ENCODE measurements around the gene PRUNE1.

Gene PRUNE1

DNA sequence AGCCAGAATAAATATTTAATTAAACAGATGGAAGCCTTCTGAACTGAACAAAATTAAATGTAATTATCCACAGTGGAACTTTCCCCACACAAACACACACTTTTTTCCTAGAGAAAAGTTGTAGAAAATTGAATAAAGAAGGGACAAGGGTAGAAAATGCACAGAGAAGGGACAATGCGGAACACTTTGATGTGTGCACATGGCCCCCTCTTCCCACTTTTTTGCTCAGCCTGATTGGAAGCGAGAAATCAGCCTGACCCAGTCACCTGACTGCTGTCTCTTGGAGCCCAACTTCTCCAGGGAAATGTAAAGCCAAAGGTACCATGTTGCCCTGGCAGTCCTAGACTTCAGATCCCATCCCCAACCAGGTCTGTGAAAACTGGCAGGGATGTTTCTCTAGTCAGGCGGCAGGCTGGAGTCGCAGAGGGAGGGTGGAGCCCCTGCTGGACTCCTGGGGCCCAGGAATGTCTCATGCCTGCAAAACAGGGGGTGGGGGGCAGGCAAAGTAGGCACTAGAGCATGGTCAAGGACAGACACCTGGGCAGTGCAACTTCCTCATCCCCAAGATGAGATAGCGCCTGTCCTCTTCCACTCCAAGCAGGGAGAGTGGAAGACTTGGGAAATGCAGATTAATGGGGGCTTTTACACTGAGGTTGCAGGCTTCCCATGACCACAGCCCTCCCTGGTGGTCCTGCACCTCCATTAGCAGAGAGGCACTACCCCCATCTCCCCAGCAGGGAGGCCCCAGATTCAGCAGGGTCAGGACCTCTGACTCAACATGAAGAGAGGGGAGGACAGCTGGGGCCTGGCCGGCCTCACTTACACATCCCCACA is 36.4 kb upstream of the PRUNE1 start:
- TF ChIP-seq ISL1 (CRISPR knock-in tag; IDR thresholded peaks at IDR 0.05) (no peak), RARB (CRISPR knock-in tag; IDR thresholded peaks at IDR 0.05) (no peak), ZC3H10 (CRISPR knock-in tag; IDR thresholded peaks at IDR 0.05) (no peak), ESRRG (CRISPR knock-in tag; IDR thresholded peaks at IDR 0.05) (no peak), ZFP30 (CRISPR knock-in tag; IDR thresholded peaks at IDR 0.05) (no peak)

DNA sequence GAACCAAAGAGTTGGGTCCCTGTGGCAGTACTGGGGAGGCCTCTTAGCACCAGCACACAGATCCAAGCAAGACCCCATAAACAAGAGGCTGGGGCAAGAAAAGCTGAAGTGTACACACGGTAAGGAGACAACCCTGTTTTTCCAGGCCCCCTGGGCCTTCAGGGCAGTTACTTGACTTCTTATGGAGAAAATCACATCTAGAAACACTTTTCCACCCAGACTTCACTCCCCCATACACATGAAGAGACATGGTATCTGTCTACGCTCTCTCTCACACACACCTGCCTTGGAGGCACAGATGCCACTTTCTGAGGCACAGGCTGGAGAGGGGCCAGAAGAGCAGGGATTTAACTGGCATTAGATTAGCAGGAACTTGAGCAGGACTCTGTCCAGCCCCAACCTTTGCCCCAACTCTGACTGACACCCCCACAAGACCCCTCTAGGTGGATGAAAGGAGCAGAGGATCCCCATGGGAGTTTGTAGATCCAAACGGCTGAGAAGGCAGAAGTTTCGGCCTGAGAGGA is 35.8 kb upstream of the PRUNE1 start:
- no peak for ATAC-seq
- TF ChIP-seq ZNF565 (CRISPR knock-in tag; conservative IDR thresholded peaks at IDR 0.05; ENCODE audit: low read depth) (no peak), OSR1 (CRISPR knock-in tag; IDR thresholded peaks at IDR 0.05) (no peak), ISL1 (CRISPR knock-in tag; IDR thresholded peaks at IDR 0.05) (no peak), ZFP3 (CRISPR knock-in tag; IDR thresholded peaks at IDR 0.05) (no peak), TCF4 (CRISPR knock-in tag; IDR thresholded peaks at IDR 0.05; ENCODE audit: borderline replicate concordance) (no peak), ZFP30 (CRISPR knock-in tag; IDR thresholded peaks at IDR 0.05) (no peak), CSDC2 (CRISPR knock-in tag; IDR thresholded peaks at IDR 0.05) (no peak), SNAI2 (CRISPR knock-in tag; IDR thresholded peaks at IDR 0.05) (no peak), ZNF70 (CRISPR knock-in tag; IDR thresholded peaks at IDR 0.05) (no peak), PPARA (CRISPR knock-in tag; IDR thresholded peaks at IDR 0.05; ENCODE audit: borderline replicate concordance) (no peak), ARNTL (CRISPR knock-in tag; IDR thresholded peaks at IDR 0.05; ENCODE audit: borderline replicate concordance, low read depth) (no peak), GLIS3 (CRISPR knock-in tag; IDR thresholded peaks at IDR 0.05) (no peak)
- TF ChIP-seq, protein P1, sequence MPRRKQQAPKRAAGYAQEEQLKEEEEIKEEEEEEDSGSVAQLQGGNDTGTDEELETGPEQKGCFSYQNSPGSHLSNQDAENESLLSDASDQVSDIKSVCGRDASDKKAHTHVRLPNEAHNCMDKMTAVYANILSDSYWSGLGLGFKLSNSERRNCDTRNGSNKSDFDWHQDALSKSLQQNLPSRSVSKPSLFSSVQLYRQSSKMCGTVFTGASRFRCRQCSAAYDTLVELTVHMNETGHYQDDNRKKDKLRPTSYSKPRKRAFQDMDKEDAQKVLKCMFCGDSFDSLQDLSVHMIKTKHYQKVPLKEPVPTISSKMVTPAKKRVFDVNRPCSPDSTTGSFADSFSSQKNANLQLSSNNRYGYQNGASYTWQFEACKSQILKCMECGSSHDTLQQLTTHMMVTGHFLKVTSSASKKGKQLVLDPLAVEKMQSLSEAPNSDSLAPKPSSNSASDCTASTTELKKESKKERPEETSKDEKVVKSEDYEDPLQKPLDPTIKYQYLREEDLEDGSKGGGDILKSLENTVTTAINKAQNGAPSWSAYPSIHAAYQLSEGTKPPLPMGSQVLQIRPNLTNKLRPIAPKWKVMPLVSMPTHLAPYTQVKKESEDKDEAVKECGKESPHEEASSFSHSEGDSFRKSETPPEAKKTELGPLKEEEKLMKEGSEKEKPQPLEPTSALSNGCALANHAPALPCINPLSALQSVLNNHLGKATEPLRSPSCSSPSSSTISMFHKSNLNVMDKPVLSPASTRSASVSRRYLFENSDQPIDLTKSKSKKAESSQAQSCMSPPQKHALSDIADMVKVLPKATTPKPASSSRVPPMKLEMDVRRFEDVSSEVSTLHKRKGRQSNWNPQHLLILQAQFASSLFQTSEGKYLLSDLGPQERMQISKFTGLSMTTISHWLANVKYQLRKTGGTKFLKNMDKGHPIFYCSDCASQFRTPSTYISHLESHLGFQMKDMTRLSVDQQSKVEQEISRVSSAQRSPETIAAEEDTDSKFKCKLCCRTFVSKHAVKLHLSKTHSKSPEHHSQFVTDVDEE (CRISPR knock-in tag; IDR thresholded peaks at IDR 0.05): no peak

More for the DNA sequence above, 36.4 kb upstream of the PRUNE1 start:
- no peak for ATAC-seq

DNA sequence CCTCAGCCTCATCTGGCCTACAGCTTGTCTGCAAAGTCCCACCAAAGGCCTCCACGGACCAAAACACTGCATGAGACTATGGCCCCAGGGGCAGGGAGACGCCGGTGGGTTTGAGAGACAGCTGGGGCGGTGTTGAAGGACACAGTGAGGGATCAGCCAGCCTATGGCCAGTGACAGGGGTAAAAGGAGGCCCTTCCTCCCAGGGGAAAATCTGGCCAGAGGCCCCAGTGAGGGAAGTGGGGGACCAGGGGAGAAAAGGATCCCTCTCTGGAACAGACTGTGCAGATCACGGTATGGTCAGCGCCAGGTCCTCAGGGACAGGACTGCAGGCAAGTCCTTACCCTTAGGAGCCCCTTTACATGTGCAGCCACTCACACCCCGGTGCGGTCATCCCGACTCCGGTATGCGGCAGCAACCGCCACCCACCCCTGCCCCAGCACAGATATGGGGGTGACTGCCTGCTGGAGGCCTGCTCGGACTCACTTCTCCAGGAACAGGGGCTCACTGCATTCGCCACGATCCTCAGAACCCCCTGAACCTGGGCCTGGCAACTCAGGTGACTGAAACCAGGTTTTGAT is 34.9 kb upstream of the PRUNE1 start:
- TF ChIP-seq TCF4 (CRISPR knock-in tag; IDR thresholded peaks at IDR 0.05; ENCODE audit: borderline replicate concordance): no peak
- TF ChIP-seq OSR1 (CRISPR knock-in tag; IDR thresholded peaks at IDR 0.05): no peak
- TF ChIP-seq, protein P2, sequence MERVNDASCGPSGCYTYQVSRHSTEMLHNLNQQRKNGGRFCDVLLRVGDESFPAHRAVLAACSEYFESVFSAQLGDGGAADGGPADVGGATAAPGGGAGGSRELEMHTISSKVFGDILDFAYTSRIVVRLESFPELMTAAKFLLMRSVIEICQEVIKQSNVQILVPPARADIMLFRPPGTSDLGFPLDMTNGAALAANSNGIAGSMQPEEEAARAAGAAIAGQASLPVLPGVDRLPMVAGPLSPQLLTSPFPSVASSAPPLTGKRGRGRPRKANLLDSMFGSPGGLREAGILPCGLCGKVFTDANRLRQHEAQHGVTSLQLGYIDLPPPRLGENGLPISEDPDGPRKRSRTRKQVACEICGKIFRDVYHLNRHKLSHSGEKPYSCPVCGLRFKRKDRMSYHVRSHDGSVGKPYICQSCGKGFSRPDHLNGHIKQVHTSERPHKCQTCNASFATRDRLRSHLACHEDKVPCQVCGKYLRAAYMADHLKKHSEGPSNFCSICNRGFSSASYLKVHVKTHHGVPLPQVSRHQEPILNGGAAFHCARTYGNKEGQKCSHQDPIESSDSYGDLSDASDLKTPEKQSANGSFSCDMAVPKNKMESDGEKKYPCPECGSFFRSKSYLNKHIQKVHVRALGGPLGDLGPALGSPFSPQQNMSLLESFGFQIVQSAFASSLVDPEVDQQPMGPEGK (CRISPR knock-in tag; IDR thresholded peaks at IDR 0.05; ENCODE audit: borderline replicate concordance): no peak
- TF ChIP-seq ZFP3 (CRISPR knock-in tag; IDR thresholded peaks at IDR 0.05): no peak
- TF ChIP-seq GLIS3 (CRISPR knock-in tag; IDR thresholded peaks at IDR 0.05): no peak
- no peak for TF ChIP-seq PPARA (CRISPR knock-in tag; IDR thresholded peaks at IDR 0.05; ENCODE audit: borderline replicate concordance)
- no peak for TF ChIP-seq BACH2 (CRISPR knock-in tag; IDR thresholded peaks at IDR 0.05; ENCODE audit: borderline replicate concordance)
- no peak for TF ChIP-seq ESRRG (CRISPR knock-in tag; IDR thresholded peaks at IDR 0.05)
- TF ChIP-seq, protein P3, sequence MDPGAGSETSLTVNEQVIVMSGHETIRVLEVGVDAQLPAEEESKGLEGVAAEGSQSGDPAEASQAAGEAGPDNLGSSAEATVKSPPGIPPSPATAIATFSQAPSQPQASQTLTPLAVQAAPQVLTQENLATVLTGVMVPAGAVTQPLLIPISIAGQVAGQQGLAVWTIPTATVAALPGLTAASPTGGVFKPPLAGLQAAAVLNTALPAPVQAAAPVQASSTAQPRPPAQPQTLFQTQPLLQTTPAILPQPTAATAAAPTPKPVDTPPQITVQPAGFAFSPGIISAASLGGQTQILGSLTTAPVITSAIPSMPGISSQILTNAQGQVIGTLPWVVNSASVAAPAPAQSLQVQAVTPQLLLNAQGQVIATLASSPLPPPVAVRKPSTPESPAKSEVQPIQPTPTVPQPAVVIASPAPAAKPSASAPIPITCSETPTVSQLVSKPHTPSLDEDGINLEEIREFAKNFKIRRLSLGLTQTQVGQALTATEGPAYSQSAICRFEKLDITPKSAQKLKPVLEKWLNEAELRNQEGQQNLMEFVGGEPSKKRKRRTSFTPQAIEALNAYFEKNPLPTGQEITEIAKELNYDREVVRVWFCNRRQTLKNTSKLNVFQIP (CRISPR knock-in tag; IDR thresholded peaks at IDR 0.05; ENCODE audit: borderline replicate concordance, low read depth): no peak
- TF ChIP-seq, protein P4, sequence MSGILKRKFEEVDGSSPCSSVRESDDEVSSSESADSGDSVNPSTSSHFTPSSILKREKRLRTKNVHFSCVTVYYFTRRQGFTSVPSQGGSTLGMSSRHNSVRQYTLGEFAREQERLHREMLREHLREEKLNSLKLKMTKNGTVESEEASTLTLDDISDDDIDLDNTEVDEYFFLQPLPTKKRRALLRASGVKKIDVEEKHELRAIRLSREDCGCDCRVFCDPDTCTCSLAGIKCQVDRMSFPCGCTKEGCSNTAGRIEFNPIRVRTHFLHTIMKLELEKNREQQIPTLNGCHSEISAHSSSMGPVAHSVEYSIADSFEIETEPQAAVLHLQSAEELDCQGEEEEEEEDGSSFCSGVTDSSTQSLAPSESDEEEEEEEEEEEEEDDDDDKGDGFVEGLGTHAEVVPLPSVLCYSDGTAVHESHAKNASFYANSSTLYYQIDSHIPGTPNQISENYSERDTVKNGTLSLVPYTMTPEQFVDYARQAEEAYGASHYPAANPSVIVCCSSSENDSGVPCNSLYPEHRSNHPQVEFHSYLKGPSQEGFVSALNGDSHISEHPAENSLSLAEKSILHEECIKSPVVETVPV (CRISPR knock-in tag; IDR thresholded peaks at IDR 0.05): no peak
- TF ChIP-seq ZNF8 (CRISPR knock-in tag; IDR thresholded peaks at IDR 0.05): no peak
- TF ChIP-seq TOX (CRISPR knock-in tag; IDR thresholded peaks at IDR 0.05; ENCODE audit: borderline replicate concordance): no peak
- no peak for TF ChIP-seq ZFP30 (CRISPR knock-in tag; IDR thresholded peaks at IDR 0.05)
- no peak for TF ChIP-seq ISL1 (CRISPR knock-in tag; IDR thresholded peaks at IDR 0.05)
- TF ChIP-seq, protein P5, sequence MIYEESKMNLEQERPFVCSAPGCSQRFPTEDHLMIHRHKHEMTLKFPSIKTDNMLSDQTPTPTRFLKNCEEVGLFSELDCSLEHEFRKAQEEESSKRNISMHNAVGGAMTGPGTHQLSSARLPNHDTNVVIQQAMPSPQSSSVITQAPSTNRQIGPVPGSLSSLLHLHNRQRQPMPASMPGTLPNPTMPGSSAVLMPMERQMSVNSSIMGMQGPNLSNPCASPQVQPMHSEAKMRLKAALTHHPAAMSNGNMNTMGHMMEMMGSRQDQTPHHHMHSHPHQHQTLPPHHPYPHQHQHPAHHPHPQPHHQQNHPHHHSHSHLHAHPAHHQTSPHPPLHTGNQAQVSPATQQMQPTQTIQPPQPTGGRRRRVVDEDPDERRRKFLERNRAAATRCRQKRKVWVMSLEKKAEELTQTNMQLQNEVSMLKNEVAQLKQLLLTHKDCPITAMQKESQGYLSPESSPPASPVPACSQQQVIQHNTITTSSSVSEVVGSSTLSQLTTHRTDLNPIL (CRISPR knock-in tag; IDR thresholded peaks at IDR 0.05; ENCODE audit: low read depth): no peak
- TF ChIP-seq SNAI2 (CRISPR knock-in tag; IDR thresholded peaks at IDR 0.05): no peak
- TF ChIP-seq, protein P1 (CRISPR knock-in tag; IDR thresholded peaks at IDR 0.05): no peak
- TF ChIP-seq RARB (CRISPR knock-in tag; IDR thresholded peaks at IDR 0.05): no peak
- ATAC-seq: peak; percentile 10

Measured in SK-N-SH treated with all-trans-retinoic acid at 6 μM for 48 hours (cell line).